ENCODE results near the gene ACTL6A.

ACTL6A gene

GRCh38 chr3:179604321-179605078 lies 41.8 kb downstream of the ACTL6A start, which contains the start of the genes MRPL47 and NDUFB5:
TSS of gene MRPL47 (minus strand) at chr3:179604638. CDS start at chr3:179604624, 14 bp downstream.
TSS of gene NDUFB5 (plus strand) at chr3:179604794. CDS start at chr3:179604816, 22 bp downstream.
- Mint-ChIP-seq H3K4me1 (ENCODE audit: low read depth in 2 of 2) (peaks cover 22 to 33% of the 10 kb centered on the region in 2 donors), H3K27me3 (no peaks in the 10 kb centered on the region), H3K36me3 (ENCODE audit: insufficient read depth) (peaks cover 42% of the 10 kb centered on the region), H3K27ac (peak within 1 kb of the TSS; percentile 99), H3K9me3 (no peaks in the 10 kb centered on the region), H3K4me3 (peak within 1 kb of the TSS; percentile 98 to 99)
- ATAC-seq (replicated peaks) (peak; percentile 98), DNase-seq (peak; percentile 91)

- Mint-ChIP-seq H3K27me3 (no peaks in the 10 kb centered on the region), H3K4me3 (peak overlapping the region; percentile 3 to 34), H3K9me3 (no peaks in the 10 kb centered on the region), H3K4me1 (ENCODE audit: low read depth in 2 of 2) (peaks cover 22 to 45% of the 10 kb centered on the region in 2 donors), H3K27ac (no peak overlapping the region), H3K36me3 (ENCODE audit: insufficient read depth) (peaks cover 23% of the 10 kb centered on the region)
- ATAC-seq (replicated peaks) (no peak), DNase-seq (no peak)
These were observed 43.9 kb downstream of the ACTL6A start for GRCh38 chr3:179606534-179607085.

GRCh38 chr3:179608931-179609720 lies 46.4 kb downstream of the ACTL6A start:
- peaks cover 21 to 43% of the 10 kb centered on the region in 2 donors for H3K4me1 Mint-ChIP-seq (ENCODE audit: low read depth in 2 of 2)
- no peak for DNase-seq

GRCh38 chr3:179610066-179610465 lies 47.3 kb downstream of the ACTL6A start:
- peak overlapping the region; percentile 8 to 83 for H3K27ac Mint-ChIP-seq
- H3K27me3 Mint-ChIP-seq = no peaks in the 10 kb centered on the region
- peaks cover 8% of the 10 kb centered on the region for H3K36me3 Mint-ChIP-seq (ENCODE audit: insufficient read depth)
- ATAC-seq (replicated peaks) (no peak), DNase-seq (no peak)
- peaks cover 15 to 34% of the 10 kb centered on the region in 2 donors for H3K4me1 Mint-ChIP-seq (ENCODE audit: low read depth in 2 of 2)
- peak overlapping the region in 1 of 2 donors; percentile 37 for H3K4me3 Mint-ChIP-seq
- no peaks in the 10 kb centered on the region for H3K9me3 Mint-ChIP-seq

More at GRCh38 chr3:179608931-179609720, 46.4 kb downstream of the ACTL6A start:
- no peak for ATAC-seq (replicated peaks)
- Mint-ChIP-seq H3K9me3 (no peaks in the 10 kb centered on the region), H3K27ac (peak overlapping the region; percentile 8 to 83), H3K36me3 (ENCODE audit: insufficient read depth) (peaks cover 17% of the 10 kb centered on the region), H3K4me3 (peak overlapping the region; percentile 26 to 54), H3K27me3 (no peaks in the 10 kb centered on the region)

GRCh38 chr3:179613807-179614206 lies 51.1 kb downstream of the ACTL6A start:
- no peak overlapping the region for H3K27ac Mint-ChIP-seq
- ATAC-seq (replicated peaks) = no peak

GRCh38 chr3:179615458-179616173 lies 52.9 kb downstream of the ACTL6A start:
- Mint-ChIP-seq H3K9me3 (no peaks in the 10 kb centered on the region), H3K36me3 (ENCODE audit: insufficient read depth) (peaks cover 14% of the 10 kb centered on the region), H3K27me3 (no peaks in the 10 kb centered on the region), H3K4me1 (ENCODE audit: low read depth in 2 of 2) (peaks cover 0 to 12% of the 10 kb centered on the region in 2 donors), H3K4me3 (no peak overlapping the region), H3K27ac (no peak overlapping the region)
- DNase-seq (no peak), ATAC-seq (replicated peaks) (no peak)

More at GRCh38 chr3:179613807-179614206, 51.1 kb downstream of the ACTL6A start:
- Mint-ChIP-seq H3K9me3 (no peaks in the 10 kb centered on the region), H3K4me3 (no peak overlapping the region), H3K36me3 (ENCODE audit: insufficient read depth) (peaks cover 14% of the 10 kb centered on the region), H3K4me1 (ENCODE audit: low read depth in 2 of 2) (peaks cover 5 to 29% of the 10 kb centered on the region in 2 donors), H3K27me3 (no peaks in the 10 kb centered on the region)
- no peak for DNase-seq

- DNase-seq = no peak
- Mint-ChIP-seq H3K27ac (no peak overlapping the region), H3K4me1 (ENCODE audit: low read depth in 2 of 2) (no peaks in the 10 kb centered on the region), H3K9me3 (no peaks in the 10 kb centered on the region), H3K4me3 (no peak overlapping the region), H3K27me3 (no peaks in the 10 kb centered on the region), H3K36me3 (ENCODE audit: insufficient read depth) (peaks cover 52% of the 10 kb centered on the region)
- ATAC-seq (replicated peaks) = no peak
These were observed 59.3 kb downstream of the ACTL6A start for GRCh38 chr3:179622023-179622422.

- H3K27ac Mint-ChIP-seq = no peak overlapping the region
- peaks cover 44% of the 10 kb centered on the region for H3K36me3 Mint-ChIP-seq (ENCODE audit: insufficient read depth)
- no peaks in the 10 kb centered on the region for H3K9me3 Mint-ChIP-seq
- no peak for DNase-seq
- H3K4me3 Mint-ChIP-seq = no peak overlapping the region
- no peak for ATAC-seq (replicated peaks)
- no peaks in the 10 kb centered on the region for H3K27me3 Mint-ChIP-seq
- H3K4me1 Mint-ChIP-seq (ENCODE audit: low read depth in 2 of 2) = no peaks in the 10 kb centered on the region
These were observed 61.7 kb downstream of the ACTL6A start for GRCh38 chr3:179624451-179624850.

GRCh38 chr3:179630753-179631451 lies 68.2 kb downstream of the ACTL6A start:
- ATAC-seq (replicated peaks) = no peak
- Mint-ChIP-seq H3K4me3 (no peak overlapping the region), H3K27ac (no peak overlapping the region), H3K4me1 (ENCODE audit: low read depth in 2 of 2) (no peaks in the 10 kb centered on the region), H3K36me3 (ENCODE audit: insufficient read depth) (no peaks in the 10 kb centered on the region), H3K27me3 (no peaks in the 10 kb centered on the region), H3K9me3 (no peaks in the 10 kb centered on the region)
- DNase-seq = no peak

All from effector memory CD8-positive, alpha-beta T cell (primary cell).